Right atrium auricular region (tissue), 2 donors: ENCODE measurements around the gene MMP28. TPM values are rescaled to one million over a fixed set of nuclear protein-coding genes. Genes with fewer than 3 reads are reported as not detected.
A peak's percentile ranks its signal among the peaks of the same experiment; 100 is the strongest.

Source experiments
- DNase-seq: peaks from one replicate; pipeline ENCODE4 v3.0.0-alpha.2; 2019; ENCODE audit warnings: low spot score
- H3K27ac ChIP-seq, 2 donors: fragments of 200-600 bp; sonication (generic); 1 replicate in 1 of 2; 2 replicates in 1 of 2; pipeline ENCODE4 v1.5.1; 2016 to 2019
- H3K27me3 ChIP-seq, 2 donors: fragments of 200-600 bp; sonication (generic); one replicate each; pipeline versions ENCODE4 v1.5.1 to v1.6.0; 2017 to 2019
- H3K36me3 ChIP-seq: fragments of 200-600 bp; sonication (generic); one replicate; pipeline ENCODE4 v1.5.1; 2016
- H3K4me1 ChIP-seq, 2 donors: fragments of 200-600 bp; sonication (generic); one replicate each; pipeline versions ENCODE4 v1.5.1 to v1.6.0; 2017 to 2019
- H3K4me3 ChIP-seq, 2 donors: fragments of 200-600 bp; sonication (generic); 1 replicate in 1 of 2; 2 replicates in 1 of 2; pipeline ENCODE4 v1.5.1; 2017 to 2019; ENCODE audit warnings: mild to moderate bottlenecking in 1 of 2, moderate library complexity in 1 of 2
- H3K9me3 ChIP-seq, 2 donors: fragments of 200-600 bp; sonication (generic); one replicate each; pipeline ENCODE4 v1.5.1; 2019
- CTCF ChIP-seq, 2 donors: fragments of 200-600 bp; sonication (generic); IDR thresholded peaks; one replicate each; pipeline ENCODE4 v1.5.1; 2019; ENCODE audit warnings: antibody characterized with exemption in 2 of 2
- total RNA-seq, 2 donors: library from RNA; depleted of rRNA; stranded (reverse); fragments of >200 nt; gene quantifications; one replicate each; pipeline ENCODE4 v1.1.0, GENCODE V29; 2016

The MMP28 gene
- 10 to 100 TPM; 10.5 to 14.9 TPM for total RNA-seq

- no peak for TF ChIP-seq CTCF (IDR thresholded peaks at IDR 0.05)
- no peaks in the 10 kb centered on the region for H3K36me3 ChIP-seq
- no peaks in the 10 kb centered on the region for H3K9me3 ChIP-seq
- H3K4me1 ChIP-seq: peaks cover 0 to 34% of the 10 kb centered on the region in 2 donors
- DNase-seq: no peak
- H3K27ac ChIP-seq: no peak within 1 kb of the TSS
- H3K4me3 ChIP-seq: peak within 1 kb of the TSS; percentile 40 to 65
- no peaks in the 10 kb centered on the region for H3K27me3 ChIP-seq
These were observed at the start of gene MMP28 for GRCh38 chr17:35795007-35795870. Gene MMP28 (minus strand): TSS chr17:35795641. CDS start chr17:35795377, 264 bp downstream.

- no peaks in the 10 kb centered on the region for H3K27me3 ChIP-seq
- no peak for TF ChIP-seq CTCF (IDR thresholded peaks at IDR 0.05)
- no peak for DNase-seq
- H3K27ac ChIP-seq: no peak overlapping the region
- H3K4me3 ChIP-seq: no peak overlapping the region
- no peaks in the 10 kb centered on the region for H3K9me3 ChIP-seq
- H3K36me3 ChIP-seq: peaks cover 80% of the 10 kb centered on the region
- H3K4me1 ChIP-seq: no peaks in the 10 kb centered on the region
These were observed 49.1 kb upstream of the MMP28 start for GRCh38 chr17:35844547-35844946.

- Histone ChIP-seq H3K27me3 (no peaks in the 10 kb centered on the region), H3K36me3 (peaks cover 87% of the 10 kb centered on the region), H3K9me3 (no peaks in the 10 kb centered on the region), H3K4me3 (no peak overlapping the region), H3K27ac (no peak overlapping the region), H3K4me1 (no peaks in the 10 kb centered on the region)
- no peak for DNase-seq
- TF ChIP-seq CTCF (IDR thresholded peaks at IDR 0.05): no peak
These were observed 48.3 kb upstream of the MMP28 start for GRCh38 chr17:35843698-35844097.

- no peak overlapping the region for H3K4me3 ChIP-seq
- no peak for TF ChIP-seq CTCF (IDR thresholded peaks at IDR 0.05)
- H3K27ac ChIP-seq: no peak overlapping the region
- no peak for DNase-seq
- no peaks in the 10 kb centered on the region for H3K9me3 ChIP-seq
- no peaks in the 10 kb centered on the region for H3K4me1 ChIP-seq
- H3K36me3 ChIP-seq: peaks cover 92% of the 10 kb centered on the region
- H3K27me3 ChIP-seq: no peaks in the 10 kb centered on the region
These were observed 46.8 kb upstream of the MMP28 start for GRCh38 chr17:35842239-35842638.

- Histone ChIP-seq H3K9me3 (no peaks in the 10 kb centered on the region), H3K27me3 (no peaks in the 10 kb centered on the region), H3K27ac (no peak overlapping the region), H3K36me3 (peaks cover 92% of the 10 kb centered on the region), H3K4me1 (no peaks in the 10 kb centered on the region), H3K4me3 (no peak overlapping the region)
- no peak for TF ChIP-seq CTCF (IDR thresholded peaks at IDR 0.05)
- no peak for DNase-seq
These were observed 46.1 kb upstream of the MMP28 start for GRCh38 chr17:35841505-35841904.
